HepG2 (cell line): ENCODE results near the gene ENTPD6. TPM values are rescaled to one million over a fixed set of nuclear protein-coding genes. Genes with fewer than 3 reads are reported as not detected.

ENCODE experiments used
- CEBPG ChIP-seq: IDR thresholded peaks from 2 replicates; pipeline ENCODE4 v1.6.1; 2016
- CENPX ChIP-seq: sonication (generic); formaldehyde crosslinking; IDR thresholded peaks from 2 replicates; pipeline ENCODE4 v1.9.0; 2021; ENCODE audit warnings: mild to moderate bottlenecking, missing genetic modification reagents, moderate library complexity
- CHCHD3 ChIP-seq: sonication (generic); formaldehyde crosslinking; IDR thresholded peaks from 2 replicates; pipeline ENCODE4 v1.8.0; 2022; ENCODE audit warnings: mild to moderate bottlenecking, missing genetic modification reagents, moderate library complexity
- CTCF ChIP-seq: sonication (generic); formaldehyde crosslinking; IDR thresholded peaks from 2 replicates; pipeline ENCODE4 v1.5.0; 2020; ENCODE audit warnings: mild to moderate bottlenecking, missing genetic modification reagents, moderate library complexity
- DNMT1 ChIP-seq: sonication (generic); formaldehyde crosslinking; IDR thresholded peaks from 2 replicates; pipeline ENCODE4 v1.5.1; 2020; ENCODE audit warnings: mild to moderate bottlenecking, missing genetic modification reagents
- HNRNPLL ChIP-seq: fragments of 200-400 bp; formaldehyde crosslinking; IDR thresholded peaks from 2 replicates; pipeline ENCODE4 v1.6.1; 2017; ENCODE audit warnings: mild to moderate bottlenecking, low read depth, low read length; ENCODE audit not compliant: poor library complexity, severe bottlenecking
- MYPOP ChIP-seq: sonication (generic); formaldehyde crosslinking; IDR thresholded peaks from 2 replicates; pipeline ENCODE4 v1.8.1; 2023; ENCODE audit warnings: mild to moderate bottlenecking, moderate library complexity, missing genetic modification reagents
- NFKB2 ChIP-seq: sonication (generic); formaldehyde crosslinking; IDR thresholded peaks from 2 replicates; pipeline ENCODE4 v1.4.0; 2020; ENCODE audit warnings: missing genetic modification reagents, borderline replicate concordance
- NR1H2 ChIP-seq: sonication (generic); formaldehyde crosslinking; IDR thresholded peaks from 2 replicates; pipeline ENCODE4 v1.8.1; 2022; ENCODE audit warnings: low read depth, missing genetic modification reagents, borderline replicate concordance
- POLR2A ChIP-seq, 2 experiments: IDR thresholded peaks; 2 replicates each; pipeline ENCODE4 v1.6.1; 2011; ENCODE audit warnings: low read depth in 2 of 2, low read length in 2 of 2, mild to moderate bottlenecking in 1 of 2, moderate library complexity in 1 of 2; ENCODE audit not compliant: insufficient read depth in 1 of 2
- POLR2AphosphoS2 ChIP-seq: IDR thresholded peaks from 2 replicates; pipeline ENCODE4 v1.6.1; 2011; ENCODE audit warnings: low read depth, low read length, improper control_type of control experiment
- RFXAP ChIP-seq: sonication (generic); formaldehyde crosslinking; IDR thresholded peaks from 2 replicates; pipeline ENCODE4 v1.4.0; 2020; ENCODE audit warnings: missing genetic modification reagents, borderline replicate concordance
- SP1 ChIP-seq, 2 experiments: fragments of 450-650 bp in 1 of 2; sonication (generic) in 1 of 2; formaldehyde crosslinking in 1 of 2; IDR thresholded peaks; 2 replicates each; pipeline versions ENCODE4 v1.4.0 to v1.6.1; 2016 to 2020; ENCODE audit warnings: missing genetic modification reagents in 1 of 2
- ZNF296 ChIP-seq: sonication (generic); formaldehyde crosslinking; conservative IDR thresholded peaks from 2 replicates; pipeline ENCODE4 v1.5.0; 2020; ENCODE audit warnings: mild to moderate bottlenecking, missing genetic modification reagents
- ZNF407 ChIP-seq: sonication (generic); formaldehyde crosslinking; IDR thresholded peaks from one replicate; pipeline ENCODE4 v1.5.1; 2020; ENCODE audit warnings: mild to moderate bottlenecking, missing genetic modification reagents; ENCODE audit errors: not compliant biosample characterization
- ZNF441 ChIP-seq: sonication (generic); formaldehyde crosslinking; IDR thresholded peaks from 2 replicates; pipeline ENCODE4 v1.7.0; 2021; ENCODE audit warnings: missing genetic modification reagents, borderline replicate concordance
- ZNF644 ChIP-seq: IDR thresholded peaks from 2 replicates; pipeline ENCODE4 v1.6.1; 2016; ENCODE audit warnings: low read depth
- ZNF737 ChIP-seq: sonication (generic); formaldehyde crosslinking; IDR thresholded peaks from 2 replicates; pipeline ENCODE4 v1.5.0; 2020; ENCODE audit warnings: missing genetic modification reagents, mild to moderate bottlenecking, borderline replicate concordance
- ZNF766 ChIP-seq: sonication (generic); formaldehyde crosslinking; IDR thresholded peaks from 2 replicates; pipeline ENCODE4 v1.5.0; 2020; ENCODE audit warnings: missing genetic modification reagents, borderline replicate concordance
- polyA plus RNA-seq, 8 experiments: library from polyadenylated mRNA; depleted of rRNA in 3 of 8; stranded (reverse) in 7 of 8; unstranded in 1 of 8; fragments of >200 nt; fragmentation: Illumina TruSeq in 4 of 8; extraction: Trizol in 4 of 8; gene quantifications; 2 replicates each; pipeline versions ENCODE4 v1.2.1 to v1.2.3, GENCODE V29; 2011 to 2016; ENCODE audit warnings: low read depth in 4 of 8, missing spikeins in 1 of 8, mixed read lengths in 1 of 8; ENCODE audit not compliant: insufficient read depth in 1 of 8
- total RNA-seq, 5 experiments: library from RNA; depleted of rRNA; stranded (reverse); fragments of >200 nt; fragmentation: Illumina TruSeq; extraction: Trizol; gene quantifications; 2 replicates each; pipeline ENCODE4 v1.2.3, GENCODE V29; 2016; ENCODE audit warnings: low read depth in 1 of 5

The ENTPD6 gene
- total and polyA plus RNA-seq, 2 of the 13 experiments (the other 11 are each of a cell fraction or from before 2014, with no cell fraction given) = 164 to 172 TPM

GRCh38 chr20:25220021-25220730 lies 24.7 kb downstream of the ENTPD6 start (continued):
- TF ChIP-seq ZNF407 (CRISPR knock-in tag) (no peak), NFKB2 (no peak), CENPX (CRISPR knock-in tag) (no peak), ZNF296 (CRISPR knock-in tag) (no peak), RFXAP (CRISPR knock-in tag) (no peak), DNMT1 (0 out of 2 replicates have a peak, but pooled peaks have one; percentile 49), ZNF766 (CRISPR knock-in tag) (no peak), POLR2A (IDR thresholded peaks at IDR 0.05; ENCODE audit: insufficient read depth in 1 of 2, low read depth in 2 of 2, low read length in 2 of 2) (0 out of 4 replicates have a peak, but pooled peaks of 1 of the 2 experiments have one; percentile 17), ZNF441 (CRISPR knock-in tag) (no peak), MYPOP (CRISPR knock-in tag) (no peak), SP1 (IDR thresholded peaks at IDR 0.05) (no peak), SP1 (CRISPR knock-in tag; IDR thresholded peaks at IDR 0.05) (no peak), ZNF737 (CRISPR knock-in tag) (no peak), CEBPG (CRISPR knock-in tag) (peak; percentile 87), CHCHD3 (CRISPR knock-in tag) (no peak), NR1H2 (CRISPR knock-in tag) (no peak), HNRNPLL (peak; percentile 19), ZNF644 (no peak), POLR2AphosphoS2 (no peak), CTCF (peak; percentile 61)
